Measurements from ENCODE around the gene FILIP1. TPM values are rescaled to one million over a fixed set of nuclear protein-coding genes. Genes with fewer than 3 reads are reported as not detected.

The FILIP1 gene
- total and polyA plus RNA-seq, 10 of the 15 experiments (the other 5 are each of a cell fraction or from before 2014, with no cell fraction given), result 0.23 to 2.0 (median 0.44) TPM

DNA sequence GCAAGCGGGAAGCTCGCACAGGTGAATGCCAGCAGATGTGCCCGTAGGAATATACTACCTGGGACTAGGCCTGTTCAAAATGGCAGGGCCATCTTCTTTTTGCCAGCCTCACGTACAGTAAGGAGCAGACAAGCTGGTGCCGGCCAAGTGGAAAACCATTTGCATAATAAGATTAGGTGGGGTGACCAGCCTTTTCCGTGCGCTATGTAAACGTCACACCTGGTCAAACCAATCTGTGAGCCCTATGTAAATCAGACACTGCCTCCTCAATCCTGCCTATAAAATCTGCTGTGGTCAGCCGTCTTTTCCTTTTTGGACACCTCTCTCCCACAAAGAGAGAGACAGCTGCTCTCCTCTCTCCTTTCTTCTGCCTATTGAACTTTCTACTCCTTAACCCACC lies 148.2 kb downstream of the FILIP1 start:
- Histone ChIP-seq H3K4me1 (ENCODE audit: control insufficient read depth, insufficient read depth, low read length) (no peaks in the 10 kb centered on the region), H4K20me1 (ENCODE audit: control insufficient read depth, insufficient read depth) (no peaks in the 10 kb centered on the region), H3K9ac (ENCODE audit: control insufficient read depth, insufficient read depth, low read length) (no peak overlapping the region), H3K4me2 (ENCODE audit: control insufficient read depth, insufficient read depth) (no peak overlapping the region), H3K27me3 (replicated peaks in 1 of 2; ENCODE audit: control insufficient read depth in 2 of 2, insufficient read depth in 2 of 2, low read length in 1 of 2) (no peaks in the 10 kb centered on the region), H3K36me3 (ENCODE audit: control insufficient read depth in 2 of 2, insufficient read depth in 2 of 2, low read length in 1 of 2) (no peaks in the 10 kb centered on the region), H3K9me3 (replicated peaks; ENCODE audit: control insufficient read depth, insufficient read depth, low read length) (no peaks in the 10 kb centered on the region), H3K79me2 (ENCODE audit: control insufficient read depth, insufficient read depth, low read length) (no peaks in the 10 kb centered on the region), H3K4me3 (no peak overlapping the region), H2AFZ (ENCODE audit: control insufficient read depth, low read depth, low read length) (no peak overlapping the region), H3K27ac (ENCODE audit: control insufficient read depth, insufficient read depth) (no peak overlapping the region)
- ATAC-seq (no peak), DNase-seq (ENCODE audit: low read depth, low spot score) (no peak), FAIRE-seq (no peak)
- CTCF ChIA-PET, result no interaction called here
- RAD21 ChIA-PET (ENCODE audit: unreplicated experiment), result interaction anchor here (1.4 kb wide), 1 partner anchor 182 kb away, joined by 3 read pairs; no protein-coding TSS in a partner anchor
- in situ Hi-C loops (cut with MboI) (no loop called here), intact Hi-C loops (cut with micrococcal nuclease; ENCODE audit: unreplicated experiment) (no loop called here)
- POLR2A ChIA-PET, result no interaction called here
- SMC1A ChIA-PET (ENCODE audit: uncharacterized antibody, unreplicated experiment), result interaction anchor here (0.7 to 1.6 kb wide), 3 partner anchors 10 to 317 kb away, joined by 3 to 9 read pairs (median 5); no protein-coding TSS in a partner anchor
- TF ChIP-seq, protein P1, sequence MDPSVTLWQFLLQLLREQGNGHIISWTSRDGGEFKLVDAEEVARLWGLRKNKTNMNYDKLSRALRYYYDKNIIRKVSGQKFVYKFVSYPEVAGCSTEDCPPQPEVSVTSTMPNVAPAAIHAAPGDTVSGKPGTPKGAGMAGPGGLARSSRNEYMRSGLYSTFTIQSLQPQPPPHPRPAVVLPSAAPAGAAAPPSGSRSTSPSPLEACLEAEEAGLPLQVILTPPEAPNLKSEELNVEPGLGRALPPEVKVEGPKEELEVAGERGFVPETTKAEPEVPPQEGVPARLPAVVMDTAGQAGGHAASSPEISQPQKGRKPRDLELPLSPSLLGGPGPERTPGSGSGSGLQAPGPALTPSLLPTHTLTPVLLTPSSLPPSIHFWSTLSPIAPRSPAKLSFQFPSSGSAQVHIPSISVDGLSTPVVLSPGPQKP (IDR thresholded peaks at IDR 0.05; ENCODE audit: low read depth, low read length), result no peak
- TF ChIP-seq MYC (IDR thresholded peaks at IDR 0.05; ENCODE audit: insufficient read depth, insufficient read length, insufficient replicate concordance, low read length, severe bottlenecking) (no peak), RBBP5 (conservative IDR thresholded peaks at IDR 0.05) (no peak), IKZF1 (conservative IDR thresholded peaks at IDR 0.05) (no peak), JUND (IDR thresholded peaks at IDR 0.05; ENCODE audit: low read depth, low read length) (no peak), CHD1 (IDR thresholded peaks at IDR 0.05; ENCODE audit: low read depth, low read length) (no peak), CHD2 (IDR thresholded peaks at IDR 0.05; ENCODE audit: borderline replicate concordance, low read depth, low read length) (no peak), MTA2 (IDR thresholded peaks at IDR 0.05; ENCODE audit: low read depth) (no peak), PAX8 (IDR thresholded peaks at IDR 0.05) (no peak), PML (IDR thresholded peaks at IDR 0.05; ENCODE audit: low read length) (no peak), STAT1 (conservative IDR thresholded peaks at IDR 0.05) (no peak), KAT2A (conservative IDR thresholded peaks at IDR 0.05; ENCODE audit: control insufficient read depth, low read depth, low read length) (no peak), NFXL1 (IDR thresholded peaks at IDR 0.05; ENCODE audit: borderline replicate concordance) (no peak), CBFB (IDR thresholded peaks at IDR 0.05; ENCODE audit: low read depth) (no peak)
- TF ChIP-seq, protein P2, sequence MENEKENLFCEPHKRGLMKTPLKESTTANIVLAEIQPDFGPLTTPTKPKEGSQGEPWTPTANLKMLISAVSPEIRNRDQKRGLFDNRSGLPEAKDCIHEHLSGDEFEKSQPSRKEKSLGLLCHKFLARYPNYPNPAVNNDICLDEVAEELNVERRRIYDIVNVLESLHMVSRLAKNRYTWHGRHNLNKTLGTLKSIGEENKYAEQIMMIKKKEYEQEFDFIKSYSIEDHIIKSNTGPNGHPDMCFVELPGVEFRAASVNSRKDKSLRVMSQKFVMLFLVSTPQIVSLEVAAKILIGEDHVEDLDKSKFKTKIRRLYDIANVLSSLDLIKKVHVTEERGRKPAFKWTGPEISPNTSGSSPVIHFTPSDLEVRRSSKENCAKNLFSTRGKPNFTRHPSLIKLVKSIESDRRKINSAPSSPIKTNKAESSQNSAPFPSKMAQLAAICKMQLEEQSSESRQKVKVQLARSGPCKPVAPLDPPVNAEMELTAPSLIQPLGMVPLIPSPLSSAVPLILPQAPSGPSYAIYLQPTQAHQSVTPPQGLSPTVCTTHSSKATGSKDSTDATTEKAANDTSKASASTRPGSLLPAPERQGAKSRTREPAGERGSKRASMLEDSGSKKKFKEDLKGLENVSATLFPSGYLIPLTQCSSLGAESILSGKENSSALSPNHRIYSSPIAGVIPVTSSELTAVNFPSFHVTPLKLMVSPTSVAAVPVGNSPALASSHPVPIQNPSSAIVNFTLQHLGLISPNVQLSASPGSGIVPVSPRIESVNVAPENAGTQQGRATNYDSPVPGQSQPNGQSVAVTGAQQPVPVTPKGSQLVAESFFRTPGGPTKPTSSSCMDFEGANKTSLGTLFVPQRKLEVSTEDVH (IDR thresholded peaks at IDR 0.05; ENCODE audit: low read depth, partially characterized antibody), result no peak
- TF ChIP-seq, protein P3, sequence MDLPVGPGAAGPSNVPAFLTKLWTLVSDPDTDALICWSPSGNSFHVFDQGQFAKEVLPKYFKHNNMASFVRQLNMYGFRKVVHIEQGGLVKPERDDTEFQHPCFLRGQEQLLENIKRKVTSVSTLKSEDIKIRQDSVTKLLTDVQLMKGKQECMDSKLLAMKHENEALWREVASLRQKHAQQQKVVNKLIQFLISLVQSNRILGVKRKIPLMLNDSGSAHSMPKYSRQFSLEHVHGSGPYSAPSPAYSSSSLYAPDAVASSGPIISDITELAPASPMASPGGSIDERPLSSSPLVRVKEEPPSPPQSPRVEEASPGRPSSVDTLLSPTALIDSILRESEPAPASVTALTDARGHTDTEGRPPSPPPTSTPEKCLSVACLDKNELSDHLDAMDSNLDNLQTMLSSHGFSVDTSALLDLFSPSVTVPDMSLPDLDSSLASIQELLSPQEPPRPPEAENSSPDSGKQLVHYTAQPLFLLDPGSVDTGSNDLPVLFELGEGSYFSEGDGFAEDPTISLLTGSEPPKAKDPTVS (IDR thresholded peaks at IDR 0.05; ENCODE audit: low read depth, low read length), result no peak
- TF ChIP-seq, protein P4, sequence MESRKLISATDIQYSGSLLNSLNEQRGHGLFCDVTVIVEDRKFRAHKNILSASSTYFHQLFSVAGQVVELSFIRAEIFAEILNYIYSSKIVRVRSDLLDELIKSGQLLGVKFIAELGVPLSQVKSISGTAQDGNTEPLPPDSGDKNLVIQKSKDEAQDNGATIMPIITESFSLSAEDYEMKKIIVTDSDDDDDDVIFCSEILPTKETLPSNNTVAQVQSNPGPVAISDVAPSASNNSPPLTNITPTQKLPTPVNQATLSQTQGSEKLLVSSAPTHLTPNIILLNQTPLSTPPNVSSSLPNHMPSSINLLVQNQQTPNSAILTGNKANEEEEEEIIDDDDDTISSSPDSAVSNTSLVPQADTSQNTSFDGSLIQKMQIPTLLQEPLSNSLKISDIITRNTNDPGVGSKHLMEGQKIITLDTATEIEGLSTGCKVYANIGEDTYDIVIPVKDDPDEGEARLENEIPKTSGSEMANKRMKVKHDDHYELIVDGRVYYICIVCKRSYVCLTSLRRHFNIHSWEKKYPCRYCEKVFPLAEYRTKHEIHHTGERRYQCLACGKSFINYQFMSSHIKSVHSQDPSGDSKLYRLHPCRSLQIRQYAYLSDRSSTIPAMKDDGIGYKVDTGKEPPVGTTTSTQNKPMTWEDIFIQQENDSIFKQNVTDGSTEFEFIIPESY (IDR thresholded peaks at IDR 0.05), result no peak
- BruUV-seq (replicated peaks), result no TSS peak
- WGBS (ENCODE audit: insufficient coverage, insufficient replicate concordance, low lambda C conversion rate, missing lambda C conversion rate), result 60% methylated on average over 9 of the region's 9 CpGs

Data from GM12878 (cell line).